NB4 (cell line): ENCODE data around the gene TEX14.

ENCODE experiments used
- MAX ChIP-seq: IDR thresholded peaks from 2 replicates; pipeline ENCODE4 v1.6.1; 2011; ENCODE audit warnings: low read depth, low read length
- MYC ChIP-seq: IDR thresholded peaks from 2 replicates; pipeline ENCODE4 v1.6.1; 2011; ENCODE audit warnings: low read depth, low read length
- POLR2A ChIP-seq: IDR thresholded peaks from 2 replicates; pipeline ENCODE4 v1.6.1; 2011; ENCODE audit warnings: mild to moderate bottlenecking; ENCODE audit not compliant: insufficient read length; ENCODE audit errors: extremely low read depth
- TF ChIP-seq, protein P1 (sequence below): IDR thresholded peaks from one replicate; pipeline ENCODE4 v1.5.1; 2012; ENCODE audit warnings: low read depth, low read length

GRCh38 chr17:58730937-58731336, 39.1 kb upstream of the TEX14 start:
- TF ChIP-seq, protein P1, sequence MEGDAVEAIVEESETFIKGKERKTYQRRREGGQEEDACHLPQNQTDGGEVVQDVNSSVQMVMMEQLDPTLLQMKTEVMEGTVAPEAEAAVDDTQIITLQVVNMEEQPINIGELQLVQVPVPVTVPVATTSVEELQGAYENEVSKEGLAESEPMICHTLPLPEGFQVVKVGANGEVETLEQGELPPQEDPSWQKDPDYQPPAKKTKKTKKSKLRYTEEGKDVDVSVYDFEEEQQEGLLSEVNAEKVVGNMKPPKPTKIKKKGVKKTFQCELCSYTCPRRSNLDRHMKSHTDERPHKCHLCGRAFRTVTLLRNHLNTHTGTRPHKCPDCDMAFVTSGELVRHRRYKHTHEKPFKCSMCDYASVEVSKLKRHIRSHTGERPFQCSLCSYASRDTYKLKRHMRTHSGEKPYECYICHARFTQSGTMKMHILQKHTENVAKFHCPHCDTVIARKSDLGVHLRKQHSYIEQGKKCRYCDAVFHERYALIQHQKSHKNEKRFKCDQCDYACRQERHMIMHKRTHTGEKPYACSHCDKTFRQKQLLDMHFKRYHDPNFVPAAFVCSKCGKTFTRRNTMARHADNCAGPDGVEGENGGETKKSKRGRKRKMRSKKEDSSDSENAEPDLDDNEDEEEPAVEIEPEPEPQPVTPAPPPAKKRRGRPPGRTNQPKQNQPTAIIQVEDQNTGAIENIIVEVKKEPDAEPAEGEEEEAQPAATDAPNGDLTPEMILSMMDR = no peak
- TF ChIP-seq MAX (no peak), POLR2A (no peak), MYC (no peak)
